Amniotic stem cell (primary cell): ENCODE measurements around the gene POLDIP2.

Experiments
- DNase-seq: peaks from one replicate; lab custom pipeline; 2025; lab: John Stamatoyannopoulos, UW

The POLDIP2 gene

GRCh38 chr17:28315846-28316705 lies 41.3 kb downstream of the POLDIP2 start:
- no peak for DNase-seq

- DNase-seq, result no peak
Observed at GRCh38 chr17:28313841-28314240, 43.5 kb downstream of the POLDIP2 start.

- DNase-seq, result no peak
Observed at GRCh38 chr17:28306954-28307401, 50.3 kb downstream of the POLDIP2 start.

GRCh38 chr17:28298449-28298848 lies 58.9 kb downstream of the POLDIP2 start:
- no peak for DNase-seq
